ENCODE data around the gene JPH2.

DNA sequence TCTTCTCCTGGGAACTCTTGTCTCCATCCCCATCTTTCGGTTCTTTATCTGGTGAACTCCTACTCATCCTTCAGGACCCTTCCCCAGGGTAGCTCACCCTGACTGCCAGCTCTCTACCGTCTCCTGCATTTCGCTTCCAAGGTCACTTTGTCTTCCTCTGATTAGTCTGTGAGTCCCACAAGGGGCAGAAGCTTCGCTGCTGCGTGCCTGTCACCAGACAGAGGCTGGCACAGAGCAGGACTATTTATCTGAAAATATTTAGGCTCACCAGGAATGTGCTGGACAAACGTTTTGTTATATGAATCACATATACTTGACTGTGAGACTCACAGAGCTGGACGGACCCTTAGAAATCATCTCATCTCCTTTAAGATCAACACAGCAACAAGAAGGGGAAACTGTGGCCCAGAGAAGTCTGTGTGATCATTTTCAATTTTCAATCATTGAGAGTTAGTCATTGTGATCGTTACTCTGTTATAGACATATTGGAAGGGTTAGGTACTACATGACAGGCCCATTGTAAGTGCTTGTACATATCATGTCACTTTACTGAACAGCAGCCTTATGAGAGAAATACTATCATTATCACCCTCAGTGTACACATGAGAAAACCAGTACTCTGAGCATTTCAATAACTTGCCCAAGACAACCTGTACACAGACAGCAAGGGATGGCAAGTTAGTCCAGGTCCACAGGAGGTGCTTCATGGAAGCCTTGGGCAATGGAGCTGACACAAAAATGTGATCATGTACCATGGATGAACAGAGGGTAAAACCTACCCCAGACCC, 51.4 kb downstream of the JPH2 start:
- TF ChIP-seq, protein P1, sequence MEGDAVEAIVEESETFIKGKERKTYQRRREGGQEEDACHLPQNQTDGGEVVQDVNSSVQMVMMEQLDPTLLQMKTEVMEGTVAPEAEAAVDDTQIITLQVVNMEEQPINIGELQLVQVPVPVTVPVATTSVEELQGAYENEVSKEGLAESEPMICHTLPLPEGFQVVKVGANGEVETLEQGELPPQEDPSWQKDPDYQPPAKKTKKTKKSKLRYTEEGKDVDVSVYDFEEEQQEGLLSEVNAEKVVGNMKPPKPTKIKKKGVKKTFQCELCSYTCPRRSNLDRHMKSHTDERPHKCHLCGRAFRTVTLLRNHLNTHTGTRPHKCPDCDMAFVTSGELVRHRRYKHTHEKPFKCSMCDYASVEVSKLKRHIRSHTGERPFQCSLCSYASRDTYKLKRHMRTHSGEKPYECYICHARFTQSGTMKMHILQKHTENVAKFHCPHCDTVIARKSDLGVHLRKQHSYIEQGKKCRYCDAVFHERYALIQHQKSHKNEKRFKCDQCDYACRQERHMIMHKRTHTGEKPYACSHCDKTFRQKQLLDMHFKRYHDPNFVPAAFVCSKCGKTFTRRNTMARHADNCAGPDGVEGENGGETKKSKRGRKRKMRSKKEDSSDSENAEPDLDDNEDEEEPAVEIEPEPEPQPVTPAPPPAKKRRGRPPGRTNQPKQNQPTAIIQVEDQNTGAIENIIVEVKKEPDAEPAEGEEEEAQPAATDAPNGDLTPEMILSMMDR (conservative IDR thresholded peaks at IDR 0.05; ENCODE audit: low read depth in 2 of 2) = no peak
- TF ChIP-seq EZH2 (IDR thresholded peaks at IDR 0.05; ENCODE audit: low read depth, unreplicated experiment) (no peak), EZH2phosphoT487 (IDR thresholded peaks at IDR 0.05; ENCODE audit: unreplicated experiment) (no peak), ZNF114 (CRISPR knock-in tag; IDR thresholded peaks at IDR 0.05) (no peak), STAT1 (IDR thresholded peaks at IDR 0.05; ENCODE audit: unreplicated experiment) (no peak), JUNB (IDR thresholded peaks at IDR 0.05; ENCODE audit: unreplicated experiment) (no peak), POLR2AphosphoS5 (IDR thresholded peaks at IDR 0.05; ENCODE audit: low read depth) (no peak)
- TF ChIP-seq, protein P2, sequence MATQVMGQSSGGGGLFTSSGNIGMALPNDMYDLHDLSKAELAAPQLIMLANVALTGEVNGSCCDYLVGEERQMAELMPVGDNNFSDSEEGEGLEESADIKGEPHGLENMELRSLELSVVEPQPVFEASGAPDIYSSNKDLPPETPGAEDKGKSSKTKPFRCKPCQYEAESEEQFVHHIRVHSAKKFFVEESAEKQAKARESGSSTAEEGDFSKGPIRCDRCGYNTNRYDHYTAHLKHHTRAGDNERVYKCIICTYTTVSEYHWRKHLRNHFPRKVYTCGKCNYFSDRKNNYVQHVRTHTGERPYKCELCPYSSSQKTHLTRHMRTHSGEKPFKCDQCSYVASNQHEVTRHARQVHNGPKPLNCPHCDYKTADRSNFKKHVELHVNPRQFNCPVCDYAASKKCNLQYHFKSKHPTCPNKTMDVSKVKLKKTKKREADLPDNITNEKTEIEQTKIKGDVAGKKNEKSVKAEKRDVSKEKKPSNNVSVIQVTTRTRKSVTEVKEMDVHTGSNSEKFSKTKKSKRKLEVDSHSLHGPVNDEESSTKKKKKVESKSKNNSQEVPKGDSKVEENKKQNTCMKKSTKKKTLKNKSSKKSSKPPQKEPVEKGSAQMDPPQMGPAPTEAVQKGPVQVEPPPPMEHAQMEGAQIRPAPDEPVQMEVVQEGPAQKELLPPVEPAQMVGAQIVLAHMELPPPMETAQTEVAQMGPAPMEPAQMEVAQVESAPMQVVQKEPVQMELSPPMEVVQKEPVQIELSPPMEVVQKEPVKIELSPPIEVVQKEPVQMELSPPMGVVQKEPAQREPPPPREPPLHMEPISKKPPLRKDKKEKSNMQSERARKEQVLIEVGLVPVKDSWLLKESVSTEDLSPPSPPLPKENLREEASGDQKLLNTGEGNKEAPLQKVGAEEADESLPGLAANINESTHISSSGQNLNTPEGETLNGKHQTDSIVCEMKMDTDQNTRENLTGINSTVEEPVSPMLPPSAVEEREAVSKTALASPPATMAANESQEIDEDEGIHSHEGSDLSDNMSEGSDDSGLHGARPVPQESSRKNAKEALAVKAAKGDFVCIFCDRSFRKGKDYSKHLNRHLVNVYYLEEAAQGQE (IDR thresholded peaks at IDR 0.05; ENCODE audit: unreplicated experiment) = no peak

All from GM23338 (cell line).